WTC11 (cell line): ENCODE results near the gene WDFY3. TPM values are rescaled to one million over a fixed set of nuclear protein-coding genes. Genes with fewer than 3 reads are reported as not detected.

ENCODE experiments used
- ATAC-seq: fragments of 200-7000 bp; cut with Tn5 transposase; 2 replicates; pipeline ENCODE4 v1.10.0; 2021; ENCODE audit warnings: mild to moderate bottlenecking, moderate library complexity
- CTCF ChIA-PET: fragments of 300-600 bp; sonication (Branson Sonifier 250); formaldehyde crosslinking; loops from one replicate; lab custom pipeline; 2021; ENCODE audit warnings: antibody characterized with exemption; lab: Charles Lee
- POLR2A ChIA-PET: fragments of 350-600 bp; sonication (Branson Sonifier 250); formaldehyde crosslinking; loops from one replicate; lab custom pipeline; 2021; ENCODE audit warnings: antibody characterized with exemption; lab: Charles Lee
- DNase-seq: peaks from one replicate; pipeline ENCODE4 v3.0.0; 2021; ENCODE audit warnings: low spot score
- H3K27ac Mint-ChIP-seq: 2 replicates; pipeline ENCODE4 v1.8.0; 2021; ENCODE audit warnings: mixed read lengths
- H3K27me3 Mint-ChIP-seq: 2 replicates; pipeline ENCODE4 v1.8.0; 2021; ENCODE audit warnings: low read depth, mild to moderate bottlenecking, moderate library complexity, mixed read lengths
- H3K36me3 Mint-ChIP-seq: 2 replicates; pipeline ENCODE4 v1.8.0; 2021; ENCODE audit warnings: mixed read lengths
- H3K4me1 Mint-ChIP-seq: 2 replicates; pipeline ENCODE4 v1.8.0; 2022; ENCODE audit warnings: mixed read lengths
- H3K4me3 Mint-ChIP-seq: 2 replicates; pipeline ENCODE4 v1.8.0; 2021; ENCODE audit warnings: mild to moderate bottlenecking, moderate library complexity, mixed read lengths
- H3K9me3 Mint-ChIP-seq: 2 replicates; pipeline ENCODE4 v1.8.0; 2021; ENCODE audit warnings: mixed read lengths
- ATF2 ChIP-seq: sonication (generic); formaldehyde crosslinking; IDR thresholded peaks from 2 replicates; pipeline ENCODE4 v1.8.1; 2022; ENCODE audit warnings: low read depth, missing genetic modification reagents, borderline replicate concordance
- ELF4 ChIP-seq: sonication (generic); formaldehyde crosslinking; IDR thresholded peaks from 2 replicates; pipeline ENCODE4 v1.8.1; 2022; ENCODE audit warnings: low read depth, mild to moderate bottlenecking, moderate library complexity, missing genetic modification reagents
- EMX1 ChIP-seq: fragments of 250-450 bp; sonication (Bioruptor Pico); IDR thresholded peaks from 2 replicates; pipeline ENCODE4 v1.8.0; 2021; ENCODE audit warnings: mild to moderate bottlenecking
- FOXP4 ChIP-seq: sonication (generic); formaldehyde crosslinking; IDR thresholded peaks from 2 replicates; pipeline ENCODE4 v1.8.0; 2022; ENCODE audit warnings: mild to moderate bottlenecking, missing genetic modification reagents
- GABPB1 ChIP-seq: sonication (generic); formaldehyde crosslinking; IDR thresholded peaks from 2 replicates; pipeline ENCODE4 v1.8.1; 2023; ENCODE audit warnings: mild to moderate bottlenecking, missing genetic modification reagents
- GTF2I ChIP-seq: fragments of 250-450 bp; sonication (Bioruptor Pico); conservative IDR thresholded peaks from 2 replicates; pipeline ENCODE4 v1.4.0; 2021; ENCODE audit warnings: mild to moderate bottlenecking
- IRF2 ChIP-seq: sonication (generic); formaldehyde crosslinking; IDR thresholded peaks from 2 replicates; pipeline ENCODE4 v1.8.0; 2022; ENCODE audit warnings: low read depth, missing genetic modification reagents, borderline replicate concordance
- MLX ChIP-seq: sonication (generic); formaldehyde crosslinking; IDR thresholded peaks from 2 replicates; pipeline ENCODE4 v1.8.1; 2023; ENCODE audit warnings: mild to moderate bottlenecking, missing genetic modification reagents, moderate library complexity
- MXD4 ChIP-seq: fragments of 250-450 bp; sonication (Bioruptor Pico); IDR thresholded peaks from 2 replicates; pipeline ENCODE4 v1.8.0; 2021; ENCODE audit warnings: mild to moderate bottlenecking, moderate library complexity, borderline replicate concordance
- NFATC4 ChIP-seq: fragments of 250-450 bp; sonication (Bioruptor Pico); IDR thresholded peaks from 2 replicates; pipeline ENCODE4 v1.9.0; 2021; ENCODE audit warnings: mild to moderate bottlenecking
- NR3C1 ChIP-seq: sonication (generic); formaldehyde crosslinking; conservative IDR thresholded peaks from 2 replicates; pipeline ENCODE4 v1.8.1; 2023; ENCODE audit warnings: low read depth, mild to moderate bottlenecking, missing genetic modification reagents
- TCF7 ChIP-seq: sonication (generic); formaldehyde crosslinking; IDR thresholded peaks from 2 replicates; pipeline ENCODE4 v1.8.0; 2022; ENCODE audit warnings: mild to moderate bottlenecking, low read depth, missing genetic modification reagents, moderate library complexity
- TP53 ChIP-seq: sonication (generic); formaldehyde crosslinking; IDR thresholded peaks from 2 replicates; pipeline ENCODE4 v1.8.1; 2023; ENCODE audit warnings: mild to moderate bottlenecking, missing genetic modification reagents
- ZBTB21 ChIP-seq: sonication (generic); formaldehyde crosslinking; IDR thresholded peaks from 2 replicates; pipeline ENCODE4 v1.8.1; 2023; ENCODE audit warnings: mild to moderate bottlenecking, missing genetic modification reagents, borderline replicate concordance
- ZBTB43 ChIP-seq: sonication (generic); formaldehyde crosslinking; IDR thresholded peaks from 2 replicates; pipeline ENCODE4 v1.8.1; 2023; ENCODE audit warnings: mild to moderate bottlenecking, missing genetic modification reagents
- ZNF263 ChIP-seq: sonication (generic); formaldehyde crosslinking; IDR thresholded peaks from 2 replicates; pipeline ENCODE4 v1.8.1; 2022; ENCODE audit warnings: low read depth, mild to moderate bottlenecking, moderate library complexity, missing genetic modification reagents
- ZNF281 ChIP-seq: sonication (generic); formaldehyde crosslinking; IDR thresholded peaks from 2 replicates; pipeline ENCODE4 v1.8.0; 2023; ENCODE audit warnings: mild to moderate bottlenecking, missing genetic modification reagents
- ZNF423 ChIP-seq: fragments of 250-450 bp; sonication (Bioruptor Pico); IDR thresholded peaks from 2 replicates; pipeline ENCODE4 v2.1.2; 2022; ENCODE audit warnings: mild to moderate bottlenecking, moderate library complexity
- total RNA-seq: library from RNA; stranded (reverse); gene quantifications from 3 replicates; pipeline ENCODE4 v1.2.3, GENCODE V29; 2021

The WDFY3 gene
- total RNA-seq, 1 experiment from 2014 or later, result 77.2 TPM

GRCh38 chr4:84855774-84856173, 110.7 kb downstream of the WDFY3 start (continued):
- TF ChIP-seq ZNF281 (CRISPR knock-in tag) (no peak), ELF4 (CRISPR knock-in tag) (no peak)

- H3K4me3 Mint-ChIP-seq, result no peak overlapping the region
- peaks cover 20% of the 10 kb centered on the region for H3K36me3 Mint-ChIP-seq
- ChIA-PET CTCF (no interaction called here), POLR2A (interaction anchor here (1.0 kb wide), 1 partner anchor 270 kb away, joined by 3 read pairs; no protein-coding TSS in a partner anchor)
- DNase-seq (no peak), ATAC-seq (no peak)
- TF ChIP-seq ZBTB21 (no peak), ZNF423 (CRISPR knock-in tag) (no peak), IRF2 (CRISPR knock-in tag) (no peak), ATF2 (CRISPR knock-in tag) (no peak), TCF7 (CRISPR knock-in tag) (no peak), TP53 (CRISPR knock-in tag) (no peak), NR3C1 (no peak), GTF2I (CRISPR knock-in tag) (no peak), MXD4 (CRISPR knock-in tag) (no peak), ZNF263 (CRISPR knock-in tag) (no peak), FOXP4 (CRISPR knock-in tag) (no peak), NFATC4 (CRISPR knock-in tag) (no peak), ZBTB43 (CRISPR knock-in tag) (no peak), GABPB1 (no peak), EMX1 (no peak), MLX (CRISPR knock-in tag) (no peak)
- H3K27ac Mint-ChIP-seq, result no peak overlapping the region
- H3K27me3 Mint-ChIP-seq, result no peaks in the 10 kb centered on the region
- no peaks in the 10 kb centered on the region for H3K9me3 Mint-ChIP-seq
- H3K4me1 Mint-ChIP-seq, result peaks cover 15% of the 10 kb centered on the region
Measured at GRCh38 chr4:84852081-84852480, 114.4 kb downstream of the WDFY3 start.
